SK-N-SH treated with all-trans-retinoic acid at 6 μM for 48 hours (cell line): ENCODE results near the gene TMEM203.

ENCODE experiments used
- ATAC-seq: fragments of 200-7000 bp; cut with Tn5 transposase; 3 replicates; pipeline ENCODE4 v1.9.1; 2020; ENCODE audit warnings: mild to moderate bottlenecking, moderate library complexity
- ARNTL ChIP-seq: fragments of 450-650 bp; formaldehyde crosslinking; IDR thresholded peaks from 2 replicates; pipeline ENCODE4 v1.5.0; 2020; ENCODE audit warnings: low read depth, mild to moderate bottlenecking, moderate library complexity, borderline replicate concordance
- BACH2 ChIP-seq: fragments of 250-450 bp; sonication (Bioruptor Pico); IDR thresholded peaks from 2 replicates; pipeline ENCODE4 v1.9.0; 2021; ENCODE audit warnings: mild to moderate bottlenecking, borderline replicate concordance
- CSDC2 ChIP-seq: fragments of 250-450 bp; sonication (Bioruptor Pico); IDR thresholded peaks from 2 replicates; pipeline ENCODE4 v1.5.0; 2020; ENCODE audit warnings: mild to moderate bottlenecking, moderate library complexity
- CSRNP3 ChIP-seq: fragments of 250-450 bp; sonication (Bioruptor Pico); IDR thresholded peaks from 2 replicates; pipeline ENCODE4 v1.5.1; 2021; ENCODE audit warnings: mild to moderate bottlenecking, moderate library complexity
- ESRRG ChIP-seq: fragments of 250-450 bp; sonication (Bioruptor Pico); IDR thresholded peaks from 2 replicates; pipeline ENCODE4 v1.6.1; 2021; ENCODE audit warnings: mild to moderate bottlenecking
- GLIS3 ChIP-seq: fragments of 250-450 bp; sonication (Bioruptor Pico); IDR thresholded peaks from 2 replicates; pipeline ENCODE4 v1.5.0; 2020; ENCODE audit warnings: mild to moderate bottlenecking, moderate library complexity
- ISL1 ChIP-seq: fragments of 250-450 bp; sonication (Bioruptor Pico); IDR thresholded peaks from 2 replicates; pipeline ENCODE4 v2.1.2; 2022; ENCODE audit warnings: mild to moderate bottlenecking, moderate library complexity
- PPARA ChIP-seq: fragments of 250-450 bp; sonication (Bioruptor Pico); IDR thresholded peaks from 2 replicates; pipeline ENCODE4 v1.5.0; 2020; ENCODE audit warnings: mild to moderate bottlenecking, borderline replicate concordance
- RARB ChIP-seq: fragments of 250-450 bp; sonication (Bioruptor Pico); IDR thresholded peaks from 2 replicates; pipeline ENCODE4 v1.8.0; 2021; ENCODE audit warnings: mild to moderate bottlenecking, moderate library complexity
- SNAI2 ChIP-seq: fragments of 250-450 bp; sonication (Bioruptor Pico); IDR thresholded peaks from 2 replicates; pipeline ENCODE4 v1.5.0; 2020; ENCODE audit warnings: mild to moderate bottlenecking, moderate library complexity
- TCF4 ChIP-seq: fragments of 250-450 bp; sonication (Bioruptor Pico); IDR thresholded peaks from 2 replicates; pipeline ENCODE4 v1.8.0; 2021; ENCODE audit warnings: mild to moderate bottlenecking, moderate library complexity, borderline replicate concordance
- TOX ChIP-seq: fragments of 250-450 bp; sonication (Bioruptor Pico); IDR thresholded peaks from 2 replicates; pipeline ENCODE4 v1.8.0; 2021; ENCODE audit warnings: mild to moderate bottlenecking, moderate library complexity, borderline replicate concordance
- ZFP3 ChIP-seq: fragments of 250-450 bp; sonication (Bioruptor Pico); IDR thresholded peaks from 2 replicates; pipeline ENCODE4 v1.5.0; 2020; ENCODE audit warnings: mild to moderate bottlenecking, moderate library complexity
- ZFP30 ChIP-seq: fragments of 450-650 bp; formaldehyde crosslinking; IDR thresholded peaks from 2 replicates; pipeline ENCODE4 v1.5.0; 2022; ENCODE audit warnings: mild to moderate bottlenecking, moderate library complexity
- ZNF565 ChIP-seq: fragments of 450-650 bp; formaldehyde crosslinking; conservative IDR thresholded peaks from 2 replicates; pipeline ENCODE4 v1.5.0; 2020; ENCODE audit warnings: low read depth, mild to moderate bottlenecking, moderate library complexity
- ZNF70 ChIP-seq: fragments of 450-650 bp; formaldehyde crosslinking; IDR thresholded peaks from 2 replicates; pipeline ENCODE4 v1.5.0; 2020; ENCODE audit warnings: mild to moderate bottlenecking, moderate library complexity
- ZNF8 ChIP-seq: fragments of 450-650 bp; formaldehyde crosslinking; IDR thresholded peaks from 2 replicates; pipeline ENCODE4 v1.5.0; 2020; ENCODE audit warnings: mild to moderate bottlenecking, moderate library complexity
- TF ChIP-seq, protein P1 (sequence below): fragments of 250-450 bp; sonication (Bioruptor Pico); IDR thresholded peaks from 2 replicates; pipeline ENCODE4 v1.8.0; 2021; ENCODE audit warnings: low read depth, mild to moderate bottlenecking, moderate library complexity, borderline replicate concordance
- TF ChIP-seq, protein P2 (sequence below): fragments of 250-450 bp; sonication (Bioruptor Pico); IDR thresholded peaks from 2 replicates; pipeline ENCODE4 v1.8.0; 2020; ENCODE audit warnings: mild to moderate bottlenecking, moderate library complexity, borderline replicate concordance
- TF ChIP-seq, protein P3 (sequence below): fragments of 250-450 bp; sonication (Bioruptor Pico); IDR thresholded peaks from 2 replicates; pipeline ENCODE4 v1.5.0; 2020; ENCODE audit warnings: mild to moderate bottlenecking, moderate library complexity
- TF ChIP-seq, protein P4 (sequence below): fragments of 250-450 bp; sonication (Bioruptor Pico); IDR thresholded peaks from 2 replicates; pipeline ENCODE4 v1.5.1; 2020; ENCODE audit warnings: low read depth, mild to moderate bottlenecking, moderate library complexity

The TMEM203 gene

DNA sequence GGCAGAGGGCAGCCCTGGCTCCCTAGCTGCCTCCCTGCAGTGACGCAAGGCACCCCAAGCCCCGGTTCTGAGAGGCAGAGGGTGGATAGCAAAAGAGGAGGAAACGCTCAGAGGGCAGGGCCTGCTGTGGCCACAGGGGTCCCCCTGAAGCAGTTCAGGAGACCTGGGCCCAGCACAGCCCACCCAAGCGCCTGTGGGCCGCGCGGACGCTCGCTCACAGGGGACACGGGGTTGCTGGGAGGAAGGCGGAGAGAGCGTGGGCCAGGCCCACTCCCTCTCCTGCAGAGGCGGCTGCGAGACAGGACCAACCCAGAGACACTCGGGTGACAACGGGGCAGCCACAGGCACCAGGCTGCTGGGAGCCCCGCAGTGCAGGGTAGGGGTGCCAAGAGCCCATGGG, 25.7 kb downstream of the TMEM203 start:
- ATAC-seq = no peak
- TF ChIP-seq, protein P1, sequence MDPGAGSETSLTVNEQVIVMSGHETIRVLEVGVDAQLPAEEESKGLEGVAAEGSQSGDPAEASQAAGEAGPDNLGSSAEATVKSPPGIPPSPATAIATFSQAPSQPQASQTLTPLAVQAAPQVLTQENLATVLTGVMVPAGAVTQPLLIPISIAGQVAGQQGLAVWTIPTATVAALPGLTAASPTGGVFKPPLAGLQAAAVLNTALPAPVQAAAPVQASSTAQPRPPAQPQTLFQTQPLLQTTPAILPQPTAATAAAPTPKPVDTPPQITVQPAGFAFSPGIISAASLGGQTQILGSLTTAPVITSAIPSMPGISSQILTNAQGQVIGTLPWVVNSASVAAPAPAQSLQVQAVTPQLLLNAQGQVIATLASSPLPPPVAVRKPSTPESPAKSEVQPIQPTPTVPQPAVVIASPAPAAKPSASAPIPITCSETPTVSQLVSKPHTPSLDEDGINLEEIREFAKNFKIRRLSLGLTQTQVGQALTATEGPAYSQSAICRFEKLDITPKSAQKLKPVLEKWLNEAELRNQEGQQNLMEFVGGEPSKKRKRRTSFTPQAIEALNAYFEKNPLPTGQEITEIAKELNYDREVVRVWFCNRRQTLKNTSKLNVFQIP (CRISPR knock-in tag) = no peak
- no peak for TF ChIP-seq ZFP3 (CRISPR knock-in tag)
- no peak for TF ChIP-seq ZNF8
- TF ChIP-seq ZNF565 = no peak
- TF ChIP-seq, protein P2, sequence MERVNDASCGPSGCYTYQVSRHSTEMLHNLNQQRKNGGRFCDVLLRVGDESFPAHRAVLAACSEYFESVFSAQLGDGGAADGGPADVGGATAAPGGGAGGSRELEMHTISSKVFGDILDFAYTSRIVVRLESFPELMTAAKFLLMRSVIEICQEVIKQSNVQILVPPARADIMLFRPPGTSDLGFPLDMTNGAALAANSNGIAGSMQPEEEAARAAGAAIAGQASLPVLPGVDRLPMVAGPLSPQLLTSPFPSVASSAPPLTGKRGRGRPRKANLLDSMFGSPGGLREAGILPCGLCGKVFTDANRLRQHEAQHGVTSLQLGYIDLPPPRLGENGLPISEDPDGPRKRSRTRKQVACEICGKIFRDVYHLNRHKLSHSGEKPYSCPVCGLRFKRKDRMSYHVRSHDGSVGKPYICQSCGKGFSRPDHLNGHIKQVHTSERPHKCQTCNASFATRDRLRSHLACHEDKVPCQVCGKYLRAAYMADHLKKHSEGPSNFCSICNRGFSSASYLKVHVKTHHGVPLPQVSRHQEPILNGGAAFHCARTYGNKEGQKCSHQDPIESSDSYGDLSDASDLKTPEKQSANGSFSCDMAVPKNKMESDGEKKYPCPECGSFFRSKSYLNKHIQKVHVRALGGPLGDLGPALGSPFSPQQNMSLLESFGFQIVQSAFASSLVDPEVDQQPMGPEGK (CRISPR knock-in tag) = no peak
- TF ChIP-seq ARNTL = no peak
- no peak for TF ChIP-seq PPARA (CRISPR knock-in tag)
- no peak for TF ChIP-seq ZNF70 (CRISPR knock-in tag)
- TF ChIP-seq CSDC2 (CRISPR knock-in tag) = no peak
- no peak for TF ChIP-seq BACH2 (CRISPR knock-in tag)
- no peak for TF ChIP-seq CSRNP3 (CRISPR knock-in tag)
- no peak for TF ChIP-seq ESRRG (CRISPR knock-in tag)
- no peak for TF ChIP-seq RARB (CRISPR knock-in tag)

GRCh38 chr9:137178939-137179630, 26.4 kb downstream of the TMEM203 start:
- TF ChIP-seq, protein P3, sequence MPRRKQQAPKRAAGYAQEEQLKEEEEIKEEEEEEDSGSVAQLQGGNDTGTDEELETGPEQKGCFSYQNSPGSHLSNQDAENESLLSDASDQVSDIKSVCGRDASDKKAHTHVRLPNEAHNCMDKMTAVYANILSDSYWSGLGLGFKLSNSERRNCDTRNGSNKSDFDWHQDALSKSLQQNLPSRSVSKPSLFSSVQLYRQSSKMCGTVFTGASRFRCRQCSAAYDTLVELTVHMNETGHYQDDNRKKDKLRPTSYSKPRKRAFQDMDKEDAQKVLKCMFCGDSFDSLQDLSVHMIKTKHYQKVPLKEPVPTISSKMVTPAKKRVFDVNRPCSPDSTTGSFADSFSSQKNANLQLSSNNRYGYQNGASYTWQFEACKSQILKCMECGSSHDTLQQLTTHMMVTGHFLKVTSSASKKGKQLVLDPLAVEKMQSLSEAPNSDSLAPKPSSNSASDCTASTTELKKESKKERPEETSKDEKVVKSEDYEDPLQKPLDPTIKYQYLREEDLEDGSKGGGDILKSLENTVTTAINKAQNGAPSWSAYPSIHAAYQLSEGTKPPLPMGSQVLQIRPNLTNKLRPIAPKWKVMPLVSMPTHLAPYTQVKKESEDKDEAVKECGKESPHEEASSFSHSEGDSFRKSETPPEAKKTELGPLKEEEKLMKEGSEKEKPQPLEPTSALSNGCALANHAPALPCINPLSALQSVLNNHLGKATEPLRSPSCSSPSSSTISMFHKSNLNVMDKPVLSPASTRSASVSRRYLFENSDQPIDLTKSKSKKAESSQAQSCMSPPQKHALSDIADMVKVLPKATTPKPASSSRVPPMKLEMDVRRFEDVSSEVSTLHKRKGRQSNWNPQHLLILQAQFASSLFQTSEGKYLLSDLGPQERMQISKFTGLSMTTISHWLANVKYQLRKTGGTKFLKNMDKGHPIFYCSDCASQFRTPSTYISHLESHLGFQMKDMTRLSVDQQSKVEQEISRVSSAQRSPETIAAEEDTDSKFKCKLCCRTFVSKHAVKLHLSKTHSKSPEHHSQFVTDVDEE (CRISPR knock-in tag) = no peak
- TF ChIP-seq ZFP30 (CRISPR knock-in tag) (no peak), ZNF8 (no peak), CSDC2 (CRISPR knock-in tag) (no peak), ESRRG (CRISPR knock-in tag) (no peak), ISL1 (CRISPR knock-in tag) (no peak), ZNF565 (no peak), BACH2 (CRISPR knock-in tag) (no peak), PPARA (CRISPR knock-in tag) (no peak), RARB (CRISPR knock-in tag) (no peak), ARNTL (no peak), ZFP3 (CRISPR knock-in tag) (no peak), TOX (CRISPR knock-in tag) (no peak), SNAI2 (CRISPR knock-in tag) (no peak), GLIS3 (CRISPR knock-in tag) (no peak), TCF4 (CRISPR knock-in tag) (no peak), ZNF70 (CRISPR knock-in tag) (no peak)
- TF ChIP-seq, protein P4, sequence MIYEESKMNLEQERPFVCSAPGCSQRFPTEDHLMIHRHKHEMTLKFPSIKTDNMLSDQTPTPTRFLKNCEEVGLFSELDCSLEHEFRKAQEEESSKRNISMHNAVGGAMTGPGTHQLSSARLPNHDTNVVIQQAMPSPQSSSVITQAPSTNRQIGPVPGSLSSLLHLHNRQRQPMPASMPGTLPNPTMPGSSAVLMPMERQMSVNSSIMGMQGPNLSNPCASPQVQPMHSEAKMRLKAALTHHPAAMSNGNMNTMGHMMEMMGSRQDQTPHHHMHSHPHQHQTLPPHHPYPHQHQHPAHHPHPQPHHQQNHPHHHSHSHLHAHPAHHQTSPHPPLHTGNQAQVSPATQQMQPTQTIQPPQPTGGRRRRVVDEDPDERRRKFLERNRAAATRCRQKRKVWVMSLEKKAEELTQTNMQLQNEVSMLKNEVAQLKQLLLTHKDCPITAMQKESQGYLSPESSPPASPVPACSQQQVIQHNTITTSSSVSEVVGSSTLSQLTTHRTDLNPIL (CRISPR knock-in tag) = no peak
- TF ChIP-seq, protein P1 (CRISPR knock-in tag) = no peak
- TF ChIP-seq, protein P2 (CRISPR knock-in tag) = no peak
- no peak for ATAC-seq
